T-helper 1 cell treated with Interleukin-12 subunit alpha and Interleukin-12 subunit beta and Interleukin-4 antibody, amounts not matched to agents 30 μg/mL and 1 μg/mL, for 36 hours (primary cell): Measurements from ENCODE around the gene ZBTB24.

Experiments used
- H3K27ac Mint-ChIP-seq: one replicate; pipeline ENCODE4 v1.8.0; 2021; ENCODE audit warnings: mild to moderate bottlenecking, mixed read lengths
- H3K27me3 Mint-ChIP-seq: one replicate; pipeline ENCODE4 v1.8.0; 2021; ENCODE audit warnings: low read depth, mixed read lengths
- H3K36me3 Mint-ChIP-seq: one replicate; pipeline ENCODE4 v1.8.0; 2021; ENCODE audit warnings: low read depth, mixed read lengths
- H3K4me1 Mint-ChIP-seq: one replicate; pipeline ENCODE4 v1.8.0; 2021; ENCODE audit warnings: low read depth, mixed read lengths
- H3K4me3 Mint-ChIP-seq: one replicate; pipeline ENCODE4 v1.8.0; 2021; ENCODE audit warnings: mild to moderate bottlenecking, moderate library complexity, mixed read lengths
- H3K9me3 Mint-ChIP-seq: one replicate; pipeline ENCODE4 v1.8.0; 2021; ENCODE audit warnings: mixed read lengths

Gene ZBTB24

GRCh38 chr6:109445382-109445781 is 37.6 kb downstream of the ZBTB24 start:
- Mint-ChIP-seq H3K4me3 (no peak overlapping the region), H3K27ac (peak overlapping the region; percentile 26), H3K36me3 (peaks cover 53% of the 10 kb centered on the region), H3K9me3 (no peaks in the 10 kb centered on the region), H3K27me3 (no peaks in the 10 kb centered on the region), H3K4me1 (peaks cover 41% of the 10 kb centered on the region)

GRCh38 chr6:109443425-109443950 is 39.5 kb downstream of the ZBTB24 start:
- H3K36me3 Mint-ChIP-seq = peaks cover 47% of the 10 kb centered on the region
- no peaks in the 10 kb centered on the region for H3K9me3 Mint-ChIP-seq
- H3K27ac Mint-ChIP-seq = no peak overlapping the region
- no peak overlapping the region for H3K4me3 Mint-ChIP-seq
- H3K27me3 Mint-ChIP-seq = no peaks in the 10 kb centered on the region
- peaks cover 31% of the 10 kb centered on the region for H3K4me1 Mint-ChIP-seq

GRCh38 chr6:109442393-109442924 is 40.6 kb downstream of the ZBTB24 start:
- no peak overlapping the region for H3K27ac Mint-ChIP-seq
- H3K27me3 Mint-ChIP-seq = no peaks in the 10 kb centered on the region
- H3K4me3 Mint-ChIP-seq = peak overlapping the region; percentile 94
- H3K9me3 Mint-ChIP-seq = no peaks in the 10 kb centered on the region
- H3K36me3 Mint-ChIP-seq = peaks cover 45% of the 10 kb centered on the region
- H3K4me1 Mint-ChIP-seq = peaks cover 26% of the 10 kb centered on the region

DNA sequence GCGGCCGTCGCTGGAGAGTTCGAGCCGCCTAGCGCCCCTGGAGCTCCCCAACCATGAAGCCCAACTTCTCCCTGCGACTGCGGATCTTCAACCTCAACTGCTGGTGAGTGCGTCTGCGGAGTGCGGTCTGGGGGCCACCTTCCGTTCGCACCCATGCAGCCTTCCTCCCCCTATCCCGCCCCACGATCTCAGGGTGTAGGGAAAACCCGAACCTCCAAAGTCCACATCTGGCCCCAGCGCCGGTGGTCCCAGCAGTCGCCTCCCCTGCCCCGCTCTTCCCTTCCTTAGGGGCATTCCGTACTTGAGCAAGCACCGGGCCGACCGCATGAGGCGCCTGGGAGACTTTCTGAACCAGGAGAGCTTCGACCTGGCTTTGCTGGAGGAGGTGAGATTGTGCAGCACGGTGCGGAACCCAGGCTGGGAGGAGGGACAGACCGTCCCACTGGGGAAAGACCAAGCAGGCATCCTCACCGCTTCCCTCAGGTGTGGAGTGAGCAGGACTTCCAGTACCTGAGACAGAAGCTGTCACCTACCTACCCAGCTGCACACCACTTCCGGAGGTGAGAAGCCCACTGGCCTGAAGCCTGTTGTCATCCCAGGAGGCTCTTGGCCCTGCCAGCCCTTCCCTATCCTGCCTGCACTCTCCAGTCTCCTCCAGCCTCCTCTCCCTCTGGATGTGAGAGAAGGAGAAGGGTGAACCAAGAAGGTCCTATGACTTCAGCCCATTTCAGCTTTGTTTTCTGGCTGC is 41.8 kb downstream of the ZBTB24 start:
- peak overlapping the region; percentile 89 for H3K27ac Mint-ChIP-seq
- peak overlapping the region; percentile 94 for H3K4me3 Mint-ChIP-seq
- peaks cover 39% of the 10 kb centered on the region for H3K36me3 Mint-ChIP-seq
- no peaks in the 10 kb centered on the region for H3K9me3 Mint-ChIP-seq
- no peaks in the 10 kb centered on the region for H3K27me3 Mint-ChIP-seq
- peaks cover 24% of the 10 kb centered on the region for H3K4me1 Mint-ChIP-seq

DNA sequence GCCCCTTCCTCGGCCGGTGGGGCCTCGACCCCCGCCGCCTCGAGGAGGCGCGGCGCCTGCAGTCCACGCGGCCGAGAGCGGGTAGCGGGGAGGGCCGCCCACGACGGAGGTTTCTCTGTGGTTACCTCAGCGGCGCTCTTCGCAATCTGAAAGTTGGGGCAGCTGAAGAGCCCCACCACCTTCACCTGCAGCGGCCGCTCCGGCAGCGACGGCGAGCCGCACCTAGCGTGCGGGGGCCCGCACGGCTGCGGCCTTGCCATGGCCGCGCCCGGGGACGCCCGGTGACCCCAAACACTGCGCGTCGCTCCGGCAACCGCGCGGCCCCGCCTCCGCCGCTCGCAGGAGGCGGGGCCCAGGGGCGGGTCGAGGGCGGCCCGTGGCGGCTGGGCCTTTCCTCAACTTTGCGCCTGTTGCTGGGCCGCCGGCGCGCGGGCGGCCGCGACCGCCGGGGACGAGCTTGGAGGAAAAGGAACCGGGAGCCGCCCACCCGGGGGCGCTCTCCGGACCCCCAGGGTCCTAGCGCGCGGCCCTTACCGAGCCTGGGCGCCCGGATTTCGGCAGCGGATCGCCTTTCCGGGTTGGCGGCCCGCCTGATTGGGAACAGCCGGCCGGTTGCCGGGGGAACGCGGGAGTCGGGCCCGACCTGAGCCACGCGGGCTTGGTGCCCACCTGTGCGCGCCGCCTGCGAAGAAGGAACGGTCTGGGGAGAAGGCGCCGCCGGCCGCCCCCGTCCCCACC is 42.5 kb downstream of the ZBTB24 start, which contains the start of the genes PPIL6 and SMPD2:
TSS of gene PPIL6 (minus strand) at position 298 of the 738 bp plus-strand sequence. CDS start at position 260, 38 bp downstream.
TSS of gene SMPD2 (plus strand) at position 394 of the 738 bp plus-strand sequence. CDS start 398 bp downstream, outside the sequence.
- H3K4me3 Mint-ChIP-seq = peak within 1 kb of the TSS; percentile 94
- peaks cover 24% of the 10 kb centered on the region for H3K4me1 Mint-ChIP-seq
- peak within 1 kb of the TSS; percentile 89 for H3K27ac Mint-ChIP-seq
- no peaks in the 10 kb centered on the region for H3K9me3 Mint-ChIP-seq
- H3K36me3 Mint-ChIP-seq = peaks cover 34% of the 10 kb centered on the region
- no peaks in the 10 kb centered on the region for H3K27me3 Mint-ChIP-seq

GRCh38 chr6:109436041-109436440 is 47.0 kb downstream of the ZBTB24 start:
- H3K27ac Mint-ChIP-seq = no peak overlapping the region
- H3K4me3 Mint-ChIP-seq = no peak overlapping the region
- H3K27me3 Mint-ChIP-seq = peaks cover 13% of the 10 kb centered on the region
- H3K9me3 Mint-ChIP-seq = no peaks in the 10 kb centered on the region
- peaks cover under 1% of the 10 kb centered on the region for H3K36me3 Mint-ChIP-seq
- H3K4me1 Mint-ChIP-seq = peaks cover 3% of the 10 kb centered on the region

- Mint-ChIP-seq H3K4me1 (no peaks in the 10 kb centered on the region), H3K27me3 (peaks cover 21% of the 10 kb centered on the region), H3K36me3 (no peaks in the 10 kb centered on the region), H3K27ac (no peak overlapping the region), H3K9me3 (no peaks in the 10 kb centered on the region), H3K4me3 (no peak overlapping the region)
Measured at GRCh38 chr6:109434456-109434855, 48.6 kb downstream of the ZBTB24 start.

GRCh38 chr6:109429496-109429895 is 53.5 kb downstream of the ZBTB24 start:
- Mint-ChIP-seq H3K27ac (no peak overlapping the region), H3K4me1 (no peaks in the 10 kb centered on the region), H3K4me3 (no peak overlapping the region), H3K9me3 (no peaks in the 10 kb centered on the region), H3K36me3 (no peaks in the 10 kb centered on the region), H3K27me3 (peaks cover 27% of the 10 kb centered on the region)

DNA sequence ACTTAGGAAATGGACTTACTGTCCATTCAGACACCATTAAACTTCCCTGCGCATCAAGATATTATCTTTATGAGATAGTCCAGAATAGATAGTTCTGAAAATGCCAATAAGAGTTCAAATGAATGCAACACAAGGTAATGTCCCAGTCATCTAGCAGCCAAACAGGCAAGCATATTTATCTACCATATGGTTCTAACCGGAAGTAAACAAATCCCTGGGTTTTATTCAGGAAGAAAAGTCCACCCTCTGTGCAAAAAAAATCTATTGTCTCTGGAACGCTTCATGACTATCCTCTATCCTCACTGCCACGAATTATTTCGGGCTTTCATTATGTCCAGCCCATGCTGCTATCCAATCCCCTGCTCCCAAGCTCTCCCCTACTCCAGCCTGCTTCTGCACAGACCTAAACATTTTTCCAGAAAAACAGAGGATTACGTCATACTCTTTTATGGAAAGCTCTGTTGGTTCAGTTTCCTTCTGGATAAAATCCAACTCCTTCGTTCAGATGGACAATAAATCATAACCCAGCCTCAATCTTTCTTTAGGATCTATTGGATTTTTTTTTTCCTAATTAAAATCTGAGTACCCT is 54.0 kb downstream of the ZBTB24 start:
- Mint-ChIP-seq H3K27me3 (peaks cover 27% of the 10 kb centered on the region), H3K4me3 (no peak overlapping the region), H3K4me1 (no peaks in the 10 kb centered on the region), H3K9me3 (no peaks in the 10 kb centered on the region), H3K27ac (no peak overlapping the region), H3K36me3 (no peaks in the 10 kb centered on the region)

DNA sequence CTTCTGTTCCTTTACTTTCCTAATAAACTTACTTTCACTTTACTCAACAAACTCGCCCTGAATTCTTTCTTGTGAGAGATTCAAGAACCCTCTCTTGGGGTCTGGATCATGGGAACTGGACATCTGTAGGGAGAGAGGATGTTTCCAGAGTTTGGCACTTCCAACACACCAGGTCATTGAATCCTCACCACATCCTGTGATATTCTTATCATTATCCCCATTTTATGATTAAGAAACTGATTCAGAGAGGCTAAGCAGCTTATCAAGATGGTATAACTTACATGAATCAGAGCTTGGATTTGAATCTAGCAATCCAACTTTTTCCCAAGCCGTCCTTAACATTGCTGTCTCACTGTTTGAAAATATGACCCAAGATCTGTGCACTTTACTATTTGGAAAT is 58.1 kb downstream of the ZBTB24 start:
- no peak overlapping the region for H3K4me3 Mint-ChIP-seq
- no peaks in the 10 kb centered on the region for H3K4me1 Mint-ChIP-seq
- H3K36me3 Mint-ChIP-seq = no peaks in the 10 kb centered on the region
- H3K27me3 Mint-ChIP-seq = peaks cover 9% of the 10 kb centered on the region
- no peaks in the 10 kb centered on the region for H3K9me3 Mint-ChIP-seq
- H3K27ac Mint-ChIP-seq = no peak overlapping the region

- no peak overlapping the region for H3K27ac Mint-ChIP-seq
- H3K9me3 Mint-ChIP-seq = no peaks in the 10 kb centered on the region
- no peak overlapping the region for H3K4me3 Mint-ChIP-seq
- no peaks in the 10 kb centered on the region for H3K36me3 Mint-ChIP-seq
- H3K27me3 Mint-ChIP-seq = peaks cover 2% of the 10 kb centered on the region
- H3K4me1 Mint-ChIP-seq = no peaks in the 10 kb centered on the region
Measured at GRCh38 chr6:109421184-109421583, 61.8 kb downstream of the ZBTB24 start.

DNA sequence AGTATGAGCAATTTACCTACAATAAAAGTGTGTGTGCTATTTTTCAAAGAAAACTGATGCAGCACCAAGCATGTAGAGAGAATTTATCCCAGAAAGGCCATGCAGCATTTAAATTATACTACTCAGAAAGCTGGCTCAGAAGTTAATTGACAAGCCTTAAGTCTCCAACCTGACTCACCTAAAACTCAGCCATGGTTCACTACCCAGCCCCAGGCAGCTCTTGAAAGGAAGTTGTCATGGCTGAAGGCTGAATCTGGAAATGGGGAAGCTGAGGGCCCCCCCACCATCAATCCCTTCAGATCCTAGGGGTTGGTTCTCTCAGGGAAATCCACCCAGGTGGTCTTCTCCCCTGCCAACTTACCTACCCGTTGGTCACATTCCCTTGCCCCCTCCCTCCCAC is 62.3 kb downstream of the ZBTB24 start:
- peaks cover 2% of the 10 kb centered on the region for H3K27me3 Mint-ChIP-seq
- H3K36me3 Mint-ChIP-seq = no peaks in the 10 kb centered on the region
- no peaks in the 10 kb centered on the region for H3K4me1 Mint-ChIP-seq
- H3K9me3 Mint-ChIP-seq = no peaks in the 10 kb centered on the region
- no peak overlapping the region for H3K27ac Mint-ChIP-seq
- H3K4me3 Mint-ChIP-seq = no peak overlapping the region

- Mint-ChIP-seq H3K9me3 (no peaks in the 10 kb centered on the region), H3K4me3 (no peak overlapping the region), H3K27ac (no peak overlapping the region), H3K36me3 (no peaks in the 10 kb centered on the region), H3K4me1 (no peaks in the 10 kb centered on the region), H3K27me3 (peaks cover 14% of the 10 kb centered on the region)
Measured at GRCh38 chr6:109417646-109418045, 65.4 kb downstream of the ZBTB24 start.
